ENCODE data around the gene GPR32.
A peak's percentile ranks its signal among the peaks of the same experiment; 100 is the strongest.
"Not testable (repeated sequence)": the region's sequence is repeated elsewhere in the genome, so short reads cannot be mapped to it uniquely, and the experiment has no call there.

Gene GPR32

GRCh38 chr19:50759886-50760285, 10.4 kb upstream of the GPR32 start:
- Histone ChIP-seq H3K9me2 (replicated peaks; ENCODE audit: insufficient read depth, low read length) (no peaks in the 10 kb centered on the region), H3K27me3 (ENCODE audit: low read length) (no peaks in the 10 kb centered on the region), H3F3A (ENCODE audit: insufficient read depth) (no peaks in the 10 kb centered on the region), H3K79me2 (ENCODE audit: insufficient read depth, low read length) (no peaks in the 10 kb centered on the region), H3K9ac (ENCODE audit: low read length) (no peak overlapping the region), H3K36me3 (ENCODE audit: low read length) (no peaks in the 10 kb centered on the region), H3K27ac (ENCODE audit: low read depth, low read length) (no peak overlapping the region), H3K4me2 (ENCODE audit: low read depth, low read length, poor library complexity, severe bottlenecking) (no peak overlapping the region), H2AFZ (ENCODE audit: low read depth, low read length, severe bottlenecking) (peak overlapping the region; percentile 48), H3K9me3 (ENCODE audit: insufficient read depth, low read length) (peaks cover 6% of the 10 kb centered on the region; the same call in 1 of the 2 replicates), H4K20me1 (ENCODE audit: low read depth, low read length) (no peaks in the 10 kb centered on the region), H3K4me3 (ENCODE audit: insufficient read depth, low read length, poor library complexity, severe bottlenecking) (no peak overlapping the region)
- TF ChIP-seq, protein P1, sequence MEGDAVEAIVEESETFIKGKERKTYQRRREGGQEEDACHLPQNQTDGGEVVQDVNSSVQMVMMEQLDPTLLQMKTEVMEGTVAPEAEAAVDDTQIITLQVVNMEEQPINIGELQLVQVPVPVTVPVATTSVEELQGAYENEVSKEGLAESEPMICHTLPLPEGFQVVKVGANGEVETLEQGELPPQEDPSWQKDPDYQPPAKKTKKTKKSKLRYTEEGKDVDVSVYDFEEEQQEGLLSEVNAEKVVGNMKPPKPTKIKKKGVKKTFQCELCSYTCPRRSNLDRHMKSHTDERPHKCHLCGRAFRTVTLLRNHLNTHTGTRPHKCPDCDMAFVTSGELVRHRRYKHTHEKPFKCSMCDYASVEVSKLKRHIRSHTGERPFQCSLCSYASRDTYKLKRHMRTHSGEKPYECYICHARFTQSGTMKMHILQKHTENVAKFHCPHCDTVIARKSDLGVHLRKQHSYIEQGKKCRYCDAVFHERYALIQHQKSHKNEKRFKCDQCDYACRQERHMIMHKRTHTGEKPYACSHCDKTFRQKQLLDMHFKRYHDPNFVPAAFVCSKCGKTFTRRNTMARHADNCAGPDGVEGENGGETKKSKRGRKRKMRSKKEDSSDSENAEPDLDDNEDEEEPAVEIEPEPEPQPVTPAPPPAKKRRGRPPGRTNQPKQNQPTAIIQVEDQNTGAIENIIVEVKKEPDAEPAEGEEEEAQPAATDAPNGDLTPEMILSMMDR (IDR thresholded peaks at IDR 0.05; ENCODE audit: insufficient read depth, low read length, poor library complexity, severe bottlenecking): no peak
- TF ChIP-seq EZH2phosphoT487 (conservative IDR thresholded peaks at IDR 0.05; ENCODE audit: low read length): no peak

DNA sequence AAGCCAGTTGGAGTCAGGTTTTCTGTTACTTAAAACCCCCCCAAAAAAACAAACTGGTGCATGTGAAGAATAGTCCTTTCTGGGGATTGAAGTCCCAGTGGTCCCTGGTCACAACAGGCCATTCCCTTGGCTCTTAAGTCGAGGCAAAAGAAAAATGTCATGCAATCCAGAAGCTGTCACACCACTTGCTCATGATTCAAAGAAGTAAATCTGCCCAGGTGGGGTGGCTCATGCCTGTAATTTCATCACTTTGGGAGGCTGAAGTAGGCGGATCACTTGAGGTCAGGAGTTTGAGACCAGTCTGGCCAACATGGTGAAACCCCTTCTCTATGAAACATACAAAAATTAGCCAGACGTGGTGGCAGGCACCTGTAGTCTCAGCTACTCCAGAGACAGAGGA, 8.8 kb upstream of the GPR32 start:
- H3K27ac ChIP-seq (ENCODE audit: low read depth, low read length); H3K79me2 ChIP-seq (ENCODE audit: insufficient read depth, low read length); H3F3A ChIP-seq (ENCODE audit: insufficient read depth); H3K36me3 ChIP-seq (ENCODE audit: low read length); H3K4me2 ChIP-seq (ENCODE audit: low read depth, low read length, poor library complexity, severe bottlenecking); H3K4me3 ChIP-seq (ENCODE audit: insufficient read depth, low read length, poor library complexity, severe bottlenecking); H3K27me3 ChIP-seq (ENCODE audit: low read length); H3K9me2 ChIP-seq (replicated peaks; ENCODE audit: insufficient read depth, low read length); H2AFZ ChIP-seq (ENCODE audit: low read depth, low read length, severe bottlenecking); H4K20me1 ChIP-seq (ENCODE audit: low read depth, low read length); H3K9ac ChIP-seq (ENCODE audit: low read length); H3K9me3 ChIP-seq (ENCODE audit: insufficient read depth, low read length): not testable (repeated sequence)

DNA sequence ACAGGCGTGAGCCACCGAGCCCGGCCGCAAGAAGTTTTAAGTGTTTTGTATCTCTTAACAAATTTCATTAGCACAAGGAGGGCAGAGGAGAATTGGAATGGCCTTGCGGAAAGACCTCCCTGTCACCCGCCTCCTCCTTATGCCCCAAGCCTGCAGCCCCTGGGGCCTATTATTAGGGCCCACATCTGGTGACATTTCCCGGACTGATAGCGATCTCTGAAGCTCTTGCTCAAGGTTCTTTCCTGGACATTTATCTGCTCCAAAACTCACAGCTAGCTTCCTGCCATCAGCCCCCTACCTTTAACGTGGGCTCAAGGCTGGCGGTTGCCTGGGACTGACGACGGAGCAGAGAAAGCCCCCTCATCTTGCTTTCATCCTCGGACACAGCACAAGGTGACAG, 6.7 kb upstream of the GPR32 start:
- H3K27ac ChIP-seq (ENCODE audit: low read depth, low read length); H3K4me3 ChIP-seq (ENCODE audit: insufficient read depth, low read length, poor library complexity, severe bottlenecking); H2AFZ ChIP-seq (ENCODE audit: low read depth, low read length, severe bottlenecking); H3K9me3 ChIP-seq (ENCODE audit: insufficient read depth, low read length); H3K9me2 ChIP-seq (replicated peaks; ENCODE audit: insufficient read depth, low read length); H3K9ac ChIP-seq (ENCODE audit: low read length); H3K27me3 ChIP-seq (ENCODE audit: low read length); H3K79me2 ChIP-seq (ENCODE audit: insufficient read depth, low read length); H4K20me1 ChIP-seq (ENCODE audit: low read depth, low read length); H3K36me3 ChIP-seq (ENCODE audit: low read length); H3F3A ChIP-seq (ENCODE audit: insufficient read depth); H3K4me2 ChIP-seq (ENCODE audit: low read depth, low read length, poor library complexity, severe bottlenecking): not testable (repeated sequence)

DNA sequence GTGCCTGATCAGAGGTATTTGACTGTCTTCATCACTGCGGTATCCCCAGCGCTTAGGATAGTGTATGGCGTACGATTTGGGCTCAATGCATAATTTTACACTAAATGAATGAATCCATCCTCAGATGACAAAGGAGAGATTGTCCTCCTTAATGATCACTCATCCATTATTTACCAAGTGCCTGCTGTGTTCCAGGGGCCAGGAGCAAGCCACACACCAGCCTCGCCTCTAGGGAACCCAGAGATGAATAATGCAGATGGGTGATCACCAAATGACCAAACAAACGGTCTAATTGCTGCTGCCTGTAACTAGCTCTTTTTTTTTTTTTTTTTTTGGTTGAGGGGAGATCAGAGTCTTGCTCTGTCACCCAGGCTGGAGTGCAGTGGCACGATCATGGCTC, 5.9 kb upstream of the GPR32 start:
- Histone ChIP-seq H3K27me3 (ENCODE audit: low read length) (no peaks in the 10 kb centered on the region), H3K4me2 (ENCODE audit: low read depth, low read length, poor library complexity, severe bottlenecking) (no peak overlapping the region), H2AFZ (ENCODE audit: low read depth, low read length, severe bottlenecking) (no peak overlapping the region), H3F3A (ENCODE audit: insufficient read depth) (no peaks in the 10 kb centered on the region), H3K4me3 (ENCODE audit: insufficient read depth, low read length, poor library complexity, severe bottlenecking) (no peak overlapping the region), H3K9me2 (replicated peaks; ENCODE audit: insufficient read depth, low read length) (no peaks in the 10 kb centered on the region), H3K36me3 (ENCODE audit: low read length) (no peaks in the 10 kb centered on the region), H3K9ac (ENCODE audit: low read length) (no peak overlapping the region), H3K27ac (ENCODE audit: low read depth, low read length) (no peak overlapping the region), H3K9me3 (ENCODE audit: insufficient read depth, low read length) (peaks cover 6% of the 10 kb centered on the region; the same call in 1 of the 2 replicates), H3K79me2 (ENCODE audit: insufficient read depth, low read length) (no peaks in the 10 kb centered on the region), H4K20me1 (ENCODE audit: low read depth, low read length) (no peaks in the 10 kb centered on the region)
- TF ChIP-seq EZH2phosphoT487 (conservative IDR thresholded peaks at IDR 0.05; ENCODE audit: low read length): no peak
- TF ChIP-seq, protein P1 (IDR thresholded peaks at IDR 0.05; ENCODE audit: insufficient read depth, low read length, poor library complexity, severe bottlenecking): no peak

DNA sequence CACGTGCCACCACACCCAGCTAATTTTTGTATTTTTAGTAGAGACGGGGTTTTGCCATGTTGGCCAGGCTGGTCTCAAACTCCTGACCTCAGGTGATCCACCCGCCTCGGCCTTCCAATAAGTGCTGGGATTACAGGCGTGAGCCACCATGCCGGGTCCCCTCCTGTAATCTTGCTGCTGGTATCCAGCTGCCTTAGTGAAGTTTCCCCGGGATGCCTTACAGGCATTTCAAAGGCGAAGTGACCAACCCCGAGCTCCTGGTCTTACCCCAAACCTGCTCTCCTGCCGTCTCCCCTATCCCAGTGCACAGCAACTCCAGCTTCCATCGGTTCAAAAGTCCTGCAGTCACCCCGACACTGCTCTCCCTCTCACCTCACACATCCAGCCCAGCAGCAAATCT, 3.5 kb upstream of the GPR32 start:
- H3F3A ChIP-seq (ENCODE audit: insufficient read depth); H4K20me1 ChIP-seq (ENCODE audit: low read depth, low read length); H3K27me3 ChIP-seq (ENCODE audit: low read length); H3K9me3 ChIP-seq (ENCODE audit: insufficient read depth, low read length); H3K9me2 ChIP-seq (replicated peaks; ENCODE audit: insufficient read depth, low read length); H3K4me3 ChIP-seq (ENCODE audit: insufficient read depth, low read length, poor library complexity, severe bottlenecking); H3K36me3 ChIP-seq (ENCODE audit: low read length); H3K4me2 ChIP-seq (ENCODE audit: low read depth, low read length, poor library complexity, severe bottlenecking); H3K79me2 ChIP-seq (ENCODE audit: insufficient read depth, low read length); H2AFZ ChIP-seq (ENCODE audit: low read depth, low read length, severe bottlenecking); H3K9ac ChIP-seq (ENCODE audit: low read length); H3K27ac ChIP-seq (ENCODE audit: low read depth, low read length): not testable (repeated sequence)

DNA sequence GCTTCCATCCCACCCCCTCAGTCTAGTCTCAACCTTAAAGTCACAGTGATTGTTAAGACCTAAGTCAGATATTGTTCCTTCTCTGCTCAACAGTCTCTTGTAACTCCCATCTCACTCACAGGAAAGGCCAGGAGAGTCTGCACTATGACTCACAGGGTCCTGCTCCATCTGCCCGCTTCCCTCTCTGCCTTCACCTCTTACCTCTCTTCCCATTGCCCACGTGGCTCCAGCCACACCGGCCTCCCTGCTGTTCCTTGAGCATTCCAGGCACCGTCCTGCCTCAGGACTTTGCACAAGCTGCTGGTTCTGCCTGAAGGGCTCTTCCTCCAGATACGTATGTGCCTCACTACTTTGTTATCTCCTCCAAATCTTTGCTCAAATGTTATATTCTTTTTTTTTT, 3.0 kb upstream of the GPR32 start:
- H2AFZ ChIP-seq (ENCODE audit: low read depth, low read length, severe bottlenecking); H4K20me1 ChIP-seq (ENCODE audit: low read depth, low read length); H3K4me3 ChIP-seq (ENCODE audit: insufficient read depth, low read length, poor library complexity, severe bottlenecking); H3K4me2 ChIP-seq (ENCODE audit: low read depth, low read length, poor library complexity, severe bottlenecking); H3K9me2 ChIP-seq (replicated peaks; ENCODE audit: insufficient read depth, low read length); H3K9ac ChIP-seq (ENCODE audit: low read length); H3F3A ChIP-seq (ENCODE audit: insufficient read depth); H3K79me2 ChIP-seq (ENCODE audit: insufficient read depth, low read length); H3K9me3 ChIP-seq (ENCODE audit: insufficient read depth, low read length); H3K27ac ChIP-seq (ENCODE audit: low read depth, low read length); H3K36me3 ChIP-seq (ENCODE audit: low read length); H3K27me3 ChIP-seq (ENCODE audit: low read length): not testable (repeated sequence)
